ENCODE data around the gene CEACAM18.
"Not testable (repeated sequence)": the region's sequence is repeated elsewhere in the genome, so short reads cannot be mapped to it uniquely, and the experiment has no call there.

Gene CEACAM18

GRCh38 chr19:51440846-51441409 is 37.4 kb upstream of the CEACAM18 start:
- H3K27ac ChIP-seq = no peak overlapping the region
- no peak for TF ChIP-seq ZFX (IDR thresholded peaks at IDR 0.05; ENCODE audit: borderline replicate concordance)
- TF ChIP-seq, protein P1, sequence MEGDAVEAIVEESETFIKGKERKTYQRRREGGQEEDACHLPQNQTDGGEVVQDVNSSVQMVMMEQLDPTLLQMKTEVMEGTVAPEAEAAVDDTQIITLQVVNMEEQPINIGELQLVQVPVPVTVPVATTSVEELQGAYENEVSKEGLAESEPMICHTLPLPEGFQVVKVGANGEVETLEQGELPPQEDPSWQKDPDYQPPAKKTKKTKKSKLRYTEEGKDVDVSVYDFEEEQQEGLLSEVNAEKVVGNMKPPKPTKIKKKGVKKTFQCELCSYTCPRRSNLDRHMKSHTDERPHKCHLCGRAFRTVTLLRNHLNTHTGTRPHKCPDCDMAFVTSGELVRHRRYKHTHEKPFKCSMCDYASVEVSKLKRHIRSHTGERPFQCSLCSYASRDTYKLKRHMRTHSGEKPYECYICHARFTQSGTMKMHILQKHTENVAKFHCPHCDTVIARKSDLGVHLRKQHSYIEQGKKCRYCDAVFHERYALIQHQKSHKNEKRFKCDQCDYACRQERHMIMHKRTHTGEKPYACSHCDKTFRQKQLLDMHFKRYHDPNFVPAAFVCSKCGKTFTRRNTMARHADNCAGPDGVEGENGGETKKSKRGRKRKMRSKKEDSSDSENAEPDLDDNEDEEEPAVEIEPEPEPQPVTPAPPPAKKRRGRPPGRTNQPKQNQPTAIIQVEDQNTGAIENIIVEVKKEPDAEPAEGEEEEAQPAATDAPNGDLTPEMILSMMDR (IDR thresholded peaks at IDR 0.05) = no peak

GRCh38 chr19:51441410-51442390 is 36.6 kb upstream of the CEACAM18 start:
- no peak overlapping the region for H3K27ac ChIP-seq
- TF ChIP-seq ZFX (IDR thresholded peaks at IDR 0.05; ENCODE audit: borderline replicate concordance) = no peak
- TF ChIP-seq, protein P1 (IDR thresholded peaks at IDR 0.05) = no peak

DNA sequence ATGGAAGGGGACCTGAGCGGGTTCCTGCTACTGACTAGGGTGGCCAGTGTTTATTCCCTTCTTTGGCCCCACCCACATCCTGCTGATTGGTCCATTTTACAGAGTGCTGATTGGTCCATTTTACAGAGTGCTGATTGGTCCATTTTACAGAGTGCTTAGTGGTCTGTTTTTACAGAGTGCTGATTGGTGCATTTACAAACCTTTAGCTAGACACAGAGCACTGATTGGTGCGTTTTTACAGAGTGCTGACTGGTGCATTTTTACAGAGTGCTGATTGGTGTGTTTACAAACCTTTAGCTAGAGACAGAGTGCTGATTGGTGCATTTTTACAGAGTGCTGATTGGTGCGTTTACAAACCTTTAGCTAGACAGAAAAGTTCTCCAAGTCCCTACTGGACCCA is 30.8 kb upstream of the CEACAM18 start:
- not testable (repeated sequence) for H3K27ac ChIP-seq

DNA sequence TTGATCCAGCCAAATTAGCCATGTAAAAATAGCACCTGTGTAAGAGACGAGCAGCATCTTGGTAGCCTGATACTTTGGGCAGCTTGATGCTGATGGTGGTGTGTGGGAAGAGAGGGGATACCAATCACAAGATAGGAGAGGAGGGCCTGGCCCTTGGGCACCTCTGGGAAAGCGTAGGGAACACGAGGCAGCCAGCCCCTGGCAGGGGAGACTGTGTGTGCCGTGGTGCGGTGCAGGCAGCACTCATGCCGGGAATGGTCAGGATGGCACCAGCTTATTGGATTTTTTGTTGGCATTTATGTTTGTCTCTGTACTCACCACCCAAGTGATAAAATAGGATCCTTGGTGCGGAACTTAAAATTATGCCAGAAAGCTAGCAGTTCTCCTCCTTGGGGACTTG is 30.3 kb upstream of the CEACAM18 start:
- H3K27ac ChIP-seq = no peak overlapping the region
- no peak for TF ChIP-seq ZFX (IDR thresholded peaks at IDR 0.05; ENCODE audit: borderline replicate concordance)
- TF ChIP-seq, protein P1 (IDR thresholded peaks at IDR 0.05) = no peak

- TF ChIP-seq ZFX (IDR thresholded peaks at IDR 0.05; ENCODE audit: borderline replicate concordance) = no peak
- TF ChIP-seq, protein P1 (IDR thresholded peaks at IDR 0.05) = no peak
- no peak overlapping the region for H3K27ac ChIP-seq
Observed at GRCh38 chr19:51448411-51449016, 29.8 kb upstream of the CEACAM18 start.

GRCh38 chr19:51450730-51451307 is 27.5 kb upstream of the CEACAM18 start:
- no peak overlapping the region for H3K27ac ChIP-seq
- no peak for TF ChIP-seq ZFX (IDR thresholded peaks at IDR 0.05; ENCODE audit: borderline replicate concordance)
- TF ChIP-seq, protein P1 (IDR thresholded peaks at IDR 0.05) = no peak

- TF ChIP-seq ZFX (IDR thresholded peaks at IDR 0.05; ENCODE audit: borderline replicate concordance) = no peak
- TF ChIP-seq, protein P1 (IDR thresholded peaks at IDR 0.05) = no peak
- H3K27ac ChIP-seq = no peak overlapping the region
Observed at GRCh38 chr19:51456541-51457290, 21.6 kb upstream of the CEACAM18 start.

Data from 22Rv1 (cell line).